GM18517 (cell line): ENCODE results near the gene DNAI7.

Experiments used
- ATAC-seq: cut with Tn5 transposase; IDR thresholded peaks from one replicate; pipeline ENCODE4 v1.9.1; 2021; ENCODE audit warnings: mild to moderate bottlenecking, moderate library complexity; ENCODE audit not compliant: unreplicated experiment

DNAI7 gene

DNA sequence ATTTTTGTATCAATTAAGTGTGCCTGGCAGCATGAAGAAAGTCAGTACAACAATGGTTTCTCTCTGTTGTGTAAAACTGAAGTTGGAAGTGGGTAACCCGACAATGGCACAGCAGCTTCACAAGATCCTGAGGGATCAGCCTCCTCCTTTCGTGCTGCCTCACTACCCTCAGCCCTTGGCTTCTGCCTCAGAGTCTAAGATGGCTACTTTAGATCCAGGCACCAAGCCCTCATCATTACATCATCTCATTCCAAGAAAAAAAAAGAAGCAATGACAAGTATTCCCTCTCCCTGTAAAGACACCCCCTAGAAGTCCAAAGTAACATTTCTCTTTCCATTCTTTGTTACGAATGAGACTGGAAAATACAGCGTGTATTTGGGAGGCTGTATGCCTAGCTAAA, 92.6 kb downstream of the DNAI7 start:
- no peak for ATAC-seq

- no peak for ATAC-seq
These were observed 93.9 kb downstream of the DNAI7 start for GRCh38 chr12:25101092-25101445.

DNA sequence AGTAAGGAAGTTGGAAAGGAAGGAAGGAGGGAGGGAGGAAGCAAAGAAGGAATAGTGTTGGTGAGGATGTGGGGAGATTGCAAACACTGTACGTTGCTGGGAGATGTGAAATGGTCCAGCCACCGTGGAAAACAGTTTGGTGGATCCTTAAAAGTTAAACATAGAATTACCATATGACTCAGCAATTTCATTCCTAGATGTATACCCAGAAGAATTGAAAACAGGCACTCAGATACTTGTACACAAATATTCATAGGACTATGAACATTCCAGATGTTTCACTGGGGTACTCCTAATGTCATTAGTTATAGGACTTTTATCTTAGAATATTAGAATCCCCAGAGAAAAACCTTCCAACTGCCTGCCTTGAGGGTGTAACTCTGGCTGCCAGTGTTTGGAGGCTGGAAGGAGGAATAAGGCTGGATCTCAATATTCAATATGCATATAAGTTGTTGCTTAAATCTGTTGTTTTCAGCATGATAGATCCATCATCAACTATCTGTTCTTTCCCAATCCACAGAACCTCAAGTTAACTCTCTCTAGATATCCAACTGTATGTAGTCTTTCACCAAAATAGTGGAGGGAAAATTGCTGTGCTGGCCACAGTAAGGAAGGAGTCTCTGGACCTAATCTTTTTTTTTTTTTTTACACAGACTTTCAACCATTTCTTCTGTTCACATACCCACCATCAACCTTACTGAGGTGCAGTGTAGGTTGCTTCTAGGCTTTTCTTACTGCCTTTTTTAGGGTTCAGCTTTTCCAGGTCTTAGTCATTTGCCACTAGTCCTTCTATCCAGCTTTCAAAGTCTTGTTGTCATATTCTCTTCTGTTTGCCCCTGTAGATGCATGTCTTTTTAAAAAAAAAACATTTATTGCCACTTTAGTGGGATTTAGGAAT, 94.5 kb downstream of the DNAI7 start:
- no peak for ATAC-seq

GRCh38 chr12:25099010-25099409, 96.0 kb downstream of the DNAI7 start:
- no peak for ATAC-seq

GRCh38 chr12:25089738-25090137, 105.2 kb downstream of the DNAI7 start:
- ATAC-seq = no peak

DNA sequence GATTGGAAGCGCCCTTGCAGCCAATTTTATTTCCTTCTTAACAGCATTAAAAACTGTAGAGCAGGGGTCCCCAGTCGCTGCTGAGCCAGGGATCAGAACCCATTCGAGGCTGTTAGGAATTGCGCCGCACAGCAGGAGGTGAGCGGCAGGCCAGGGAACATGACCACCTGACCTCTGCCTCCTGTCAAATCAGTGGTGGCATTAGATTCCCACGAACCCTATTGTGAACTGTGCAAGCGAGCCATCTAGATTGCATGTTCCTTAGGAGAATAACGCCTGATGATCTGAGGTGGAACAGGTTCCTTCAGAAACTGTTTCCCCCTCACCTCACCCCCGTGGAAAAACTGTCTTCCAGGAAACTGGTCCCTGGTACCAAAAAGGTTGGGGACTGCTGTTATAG, 107.4 kb downstream of the DNAI7 start:
- no peak for ATAC-seq

- no peak for ATAC-seq
These were observed 110.1 kb downstream of the DNAI7 start for GRCh38 chr12:25084816-25085215.

- ATAC-seq = no peak
These were observed 111.7 kb downstream of the DNAI7 start for GRCh38 chr12:25083211-25083610.

GRCh38 chr12:25082628-25083027, 112.3 kb downstream of the DNAI7 start:
- ATAC-seq = no peak

GRCh38 chr12:25079393-25079792, 115.6 kb downstream of the DNAI7 start:
- ATAC-seq = no peak

- ATAC-seq = peak; percentile 87
These were observed 120.0 kb downstream of the DNAI7 start for GRCh38 chr12:25074954-25075353.

DNA sequence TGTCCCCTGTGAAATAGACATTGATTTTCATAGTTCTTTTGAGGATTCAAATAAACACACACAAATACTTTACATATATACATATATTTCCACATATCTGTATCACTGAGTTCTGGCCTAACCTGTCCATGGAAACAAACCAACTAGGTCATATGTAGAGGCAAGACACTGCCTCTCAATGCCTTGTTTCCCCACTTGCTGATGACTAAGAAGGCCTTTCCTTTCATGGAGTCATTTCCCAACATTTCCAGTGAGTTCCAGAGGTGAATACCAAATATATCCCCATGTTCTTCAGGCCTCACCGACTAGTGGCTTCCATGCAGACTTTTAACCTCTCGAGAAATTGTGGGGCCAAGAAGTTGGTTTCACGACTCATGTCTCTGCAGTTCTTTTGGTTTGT, 120.8 kb downstream of the DNAI7 start:
- ATAC-seq = no peak

DNA sequence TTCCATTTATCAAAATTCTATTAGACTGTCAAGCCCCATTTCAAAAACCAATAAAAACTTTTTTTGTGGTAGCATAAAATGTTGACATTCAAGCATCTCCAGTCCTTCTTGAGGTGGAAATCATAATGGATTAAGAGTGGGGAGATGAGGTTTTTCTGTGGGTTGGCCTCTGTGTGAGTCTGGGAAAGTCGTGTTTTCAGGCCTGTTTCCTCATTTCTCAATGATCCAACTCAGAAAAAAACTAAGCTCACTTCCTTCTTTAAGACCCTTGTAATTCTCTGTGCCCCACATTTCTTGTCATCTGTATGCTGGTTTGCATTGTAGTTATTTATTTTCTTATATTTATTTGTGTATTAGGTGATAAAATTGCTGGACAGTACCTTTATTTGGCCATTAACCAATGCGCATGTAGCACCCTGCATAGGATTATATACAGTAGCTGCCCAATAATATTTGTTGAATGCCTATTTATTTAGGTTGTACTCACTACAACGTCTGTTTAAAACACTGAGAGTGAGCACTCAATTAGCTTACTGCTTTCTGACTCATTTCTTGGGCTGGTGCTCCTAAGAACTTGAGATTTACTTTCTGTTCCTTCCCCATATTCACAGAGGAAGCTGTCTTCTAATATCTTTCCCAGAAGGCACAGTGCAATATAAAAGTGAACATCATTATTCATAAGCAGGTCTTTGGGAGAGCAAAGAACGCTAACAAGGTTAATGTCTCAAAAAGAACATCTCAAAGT, 121.9 kb downstream of the DNAI7 start:
- ATAC-seq = no peak

DNA sequence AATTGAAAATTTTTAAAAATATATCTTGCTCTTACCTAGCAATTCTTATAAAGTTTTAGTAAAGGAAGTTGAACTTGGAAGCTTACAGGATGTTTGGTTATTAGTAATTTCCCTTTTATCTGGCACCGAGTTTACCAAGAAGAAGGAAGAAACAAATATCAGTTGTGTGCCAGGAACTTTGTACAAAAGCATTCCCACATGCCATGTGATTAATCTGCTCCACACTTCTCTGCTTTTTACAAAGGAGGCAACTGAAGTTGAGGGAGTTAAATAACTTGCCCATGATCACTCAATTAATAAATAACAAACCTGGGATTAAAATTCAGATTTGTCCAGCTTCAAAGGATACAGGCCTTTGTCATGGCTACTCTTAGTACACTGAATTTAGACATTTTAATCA, 123.6 kb downstream of the DNAI7 start:
- no peak for ATAC-seq

DNA sequence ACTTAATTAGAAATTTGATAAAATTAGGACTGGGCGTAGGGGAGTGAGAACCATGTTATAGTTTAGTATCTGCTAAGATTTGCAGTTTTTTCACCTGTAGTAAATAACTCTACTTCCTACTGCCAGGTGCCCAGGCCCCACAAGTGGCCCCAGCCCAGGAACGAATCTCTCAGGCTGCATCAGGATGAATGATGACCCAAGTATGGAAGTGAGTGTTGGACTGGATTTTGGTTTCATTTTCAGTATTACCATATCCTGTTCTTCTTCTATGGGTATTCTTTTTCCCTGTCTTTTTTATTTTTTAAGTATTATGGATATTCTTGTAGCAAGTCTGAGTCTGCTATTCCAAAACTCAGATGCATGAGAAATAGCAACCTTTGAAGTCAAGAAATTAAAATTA, 125.7 kb downstream of the DNAI7 start:
- no peak for ATAC-seq

- no peak for ATAC-seq
These were observed 129.9 kb downstream of the DNAI7 start for GRCh38 chr12:25065035-25065434.

DNA sequence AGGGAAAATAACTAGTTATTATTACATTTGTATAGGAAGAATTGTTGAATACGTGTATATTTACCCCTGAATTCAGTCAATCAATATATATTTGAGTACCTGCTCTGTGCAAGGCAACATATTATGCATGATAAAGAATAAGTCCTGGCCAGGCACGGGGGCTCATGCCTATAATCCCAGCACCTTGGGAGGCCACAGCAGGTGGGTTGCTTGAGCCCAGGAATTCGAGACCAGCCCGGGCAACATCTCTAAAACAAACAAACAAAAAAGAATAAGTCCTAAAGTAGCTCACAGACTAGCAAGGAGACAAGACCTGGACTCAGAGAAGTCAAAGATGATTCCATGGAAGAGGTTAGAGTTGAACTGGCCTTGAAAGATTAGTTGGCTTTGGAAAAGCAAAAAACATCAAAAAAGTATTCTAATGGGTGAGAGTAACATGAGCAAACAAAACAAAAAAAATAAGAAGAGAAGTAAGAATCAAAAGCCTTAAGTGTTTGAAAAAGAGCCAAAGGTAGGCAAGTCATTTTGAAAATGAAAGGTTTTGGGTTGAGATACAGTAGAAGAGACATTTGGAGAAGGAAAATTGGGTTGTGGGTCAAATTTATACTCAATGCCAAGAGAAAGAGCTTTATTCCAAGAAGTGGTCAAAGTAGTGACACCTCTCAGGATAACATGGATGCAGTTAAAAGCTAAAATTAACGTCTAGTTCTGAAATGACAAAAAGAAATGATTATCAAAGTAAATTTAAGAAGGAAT, 130.9 kb downstream of the DNAI7 start:
- no peak for ATAC-seq

DNA sequence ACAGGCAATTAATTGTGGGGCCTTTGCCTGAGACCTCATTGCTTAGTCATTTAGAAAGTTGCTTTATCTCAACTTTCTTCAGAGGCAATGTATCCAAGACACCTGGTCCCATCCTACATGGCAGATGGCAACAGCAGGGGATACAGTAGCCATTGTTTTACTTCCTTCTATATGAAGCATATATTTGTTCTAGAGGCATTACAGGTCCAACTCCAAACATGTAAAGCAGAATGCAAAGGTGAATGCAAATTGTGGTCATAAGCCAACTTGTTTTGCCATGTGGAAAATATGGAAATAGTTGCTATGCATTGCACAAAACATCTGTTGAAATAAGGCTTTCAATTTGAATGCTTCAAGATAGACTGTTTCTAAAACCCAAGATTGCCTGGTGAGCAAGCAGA, 136.3 kb downstream of the DNAI7 start:
- peak; percentile 48 for ATAC-seq
